K562 (cell line): Measurements from ENCODE around the gene LASP1. TPM values are rescaled to one million over a fixed set of nuclear protein-coding genes. Genes with fewer than 3 reads are reported as not detected.

Experiments
- DIDO1 ChIP-seq: fragments of 450-650 bp; IDR thresholded peaks from 2 replicates; pipeline ENCODE4 v1.6.1; 2016; ENCODE audit warnings: low read depth, missing biosample characterization, missing genetic modification characterization
- E2F8 ChIP-seq: fragments of 450-650 bp; IDR thresholded peaks from 2 replicates; pipeline ENCODE4 v1.7.1; 2018; ENCODE audit warnings: mild to moderate bottlenecking, low read depth; ENCODE audit not compliant: partially characterized antibody
- JUND ChIP-seq, 2 experiments: IDR thresholded peaks; 2 replicates in 1 of 2; 3 replicates in 1 of 2; pipeline ENCODE4 v1.6.1; 2011; ENCODE audit warnings: borderline replicate concordance in 2 of 2, low read depth in 2 of 2, low read length in 2 of 2, improper control_type of control experiment in 1 of 2, missing biosample characterization in 1 of 2, missing genetic modification characterization in 1 of 2, missing genetic modification reagents in 1 of 2
- MAX ChIP-seq: sonication (generic); formaldehyde crosslinking; IDR thresholded peaks from 2 replicates; pipeline ENCODE4 v1.9.0; 2022; ENCODE audit warnings: mild to moderate bottlenecking, missing genetic modification reagents
- MLLT1 ChIP-seq, 2 experiments: fragments of 450-650 bp; IDR thresholded peaks; 2 replicates each; pipeline ENCODE4 v1.6.1; 2016
- NR2C1 ChIP-seq, 2 experiments: fragments of 450-650 bp; IDR thresholded peaks; 2 replicates each; pipeline ENCODE4 v1.6.1; 2017; ENCODE audit warnings: mild to moderate bottlenecking in 2 of 2, antibody characterized with exemption in 1 of 2, inconsistent platforms in 1 of 2, missing compliant biosample characterization in 1 of 2, missing genetic modification characterization in 1 of 2
- POLR2A ChIP-seq: fragments of 450-650 bp; conservative IDR thresholded peaks from 2 replicates; pipeline ENCODE4 v1.6.1; 2016
- PYGO2 ChIP-seq: fragments of 450-650 bp; IDR thresholded peaks from 2 replicates; pipeline ENCODE4 v1.6.1; 2016; ENCODE audit warnings: mild to moderate bottlenecking, missing genetic modification characterization, moderate library complexity, missing compliant biosample characterization
- SMAD2 ChIP-seq: fragments of 150-350 bp; IDR thresholded peaks from 2 replicates; pipeline ENCODE4 v1.6.1; 2014; ENCODE audit warnings: low read depth, mild to moderate bottlenecking, low read length
- SNAPC5 ChIP-seq: fragments of 250-450 bp; sonication (Bioruptor Pico); IDR thresholded peaks from 2 replicates; pipeline ENCODE4 v1.8.0; 2021; ENCODE audit warnings: moderate library complexity, mild to moderate bottlenecking, inconsistent platforms
- SUPT5H ChIP-seq: fragments of 450-650 bp; IDR thresholded peaks from 2 replicates; pipeline ENCODE4 v1.6.1; 2016
- TBP ChIP-seq: optimal IDR thresholded peaks from 2 replicates; pipeline ENCODE3; 2011; ENCODE audit warnings: low read depth, low read length, improper control_type of control experiment
- USF1 ChIP-seq: sonication (generic); formaldehyde crosslinking; IDR thresholded peaks from 2 replicates; pipeline ENCODE4 v1.9.0; 2022; ENCODE audit warnings: mild to moderate bottlenecking, missing genetic modification reagents
- ZNF140 ChIP-seq: fragments of 250-450 bp; sonication (Bioruptor Pico); IDR thresholded peaks from 2 replicates; pipeline ENCODE4 v1.8.0; 2021; ENCODE audit warnings: moderate library complexity, mild to moderate bottlenecking, inconsistent platforms
- ZNF263 ChIP-seq: sonication (generic); formaldehyde crosslinking; IDR thresholded peaks from 2 replicates; pipeline ENCODE4 v1.8.0; 2022; ENCODE audit warnings: mild to moderate bottlenecking, missing genetic modification reagents, borderline replicate concordance
- ZNF518B ChIP-seq: fragments of 250-450 bp; sonication (Bioruptor Pico); IDR thresholded peaks from 2 replicates; pipeline ENCODE4 v1.5.0; 2021; ENCODE audit warnings: mild to moderate bottlenecking, moderate library complexity
- polyA plus RNA-seq, 8 experiments: library from polyadenylated mRNA; depleted of rRNA in 4 of 8; stranded (reverse) in 5 of 8; unstranded in 3 of 8; fragments of >200 nt; fragmentation: Nextera tagmentation in 2 of 8; fragmentation: Illumina TruSeq in 1 of 8; extraction: Ambion mirVana in 2 of 8; extraction: Trizol in 1 of 8; gene quantifications; 2 replicates each; pipeline versions ENCODE4 v1.2.1 to v1.2.3, GENCODE V29; 2011 to 2014; ENCODE audit warnings: inconsistent platforms in 1 of 8, missing spikeins in 1 of 8
- total RNA-seq, 7 experiments: library from RNA; depleted of rRNA in 6 of 7; stranded (reverse); fragments of >200 nt in 6 of 7; fragmentation: Illumina TruSeq in 2 of 7; extraction: Trizol in 2 of 7; gene quantifications; 2 replicates each; pipeline versions ENCODE4 v1.2.1 to v1.2.3, GENCODE V29; 2011 to 2021; ENCODE audit warnings: low replicate concordance in 1 of 7

LASP1 gene
- total and polyA plus RNA-seq, 9 of the 15 experiments (the other 6 are each of a cell fraction or from before 2014, with no cell fraction given), result 23.0 to 125 (median 55.3) TPM

GRCh38 chr17:38869526-38870258, at the start of gene LASP1 (continued):
- TF ChIP-seq MAX (CRISPR knock-in tag), result no peak
- TF ChIP-seq POLR2A, result peak; percentile 93
- no peak for TF ChIP-seq ZNF263 (CRISPR knock-in tag)
- TF ChIP-seq DIDO1 (tag), result no peak
- no peak for TF ChIP-seq USF1 (CRISPR knock-in tag)
- TF ChIP-seq ZNF518B (CRISPR knock-in tag), result no peak
- no peak; a peak in 1 of 4 replicates for TF ChIP-seq MLLT1 (IDR thresholded peaks at IDR 0.05)
- TF ChIP-seq SNAPC5 (CRISPR knock-in tag), result no peak
- no peak for TF ChIP-seq ZNF140 (CRISPR knock-in tag)
- peak; percentile 20 for TF ChIP-seq E2F8
- TF ChIP-seq NR2C1 (IDR thresholded peaks at IDR 0.05), result no peak; the same call in 1 of the 2 replicates
- TF ChIP-seq NR2C1 (tag; IDR thresholded peaks at IDR 0.05), result no peak
- TF ChIP-seq JUND (IDR thresholded peaks at IDR 0.05; ENCODE audit: borderline replicate concordance, low read depth, low read length), result no peak
- TF ChIP-seq JUND (tag; IDR thresholded peaks at IDR 0.05; ENCODE audit: borderline replicate concordance, low read depth, low read length), result peak; percentile 0; the same call in 1 of the 3 replicates
- TF ChIP-seq TBP, result peak; percentile 96
- peak; percentile 96 for TF ChIP-seq SUPT5H
- TF ChIP-seq SMAD2, result no peak
- no peak for TF ChIP-seq PYGO2 (tag)
